ENCODE data around the gene MTPN.

GRCh38 chr7:135910393-135911036 lies 66.6 kb downstream of the MTPN start:
- TF ChIP-seq CTCF (IDR thresholded peaks at IDR 0.05) (no peak), POLR2A (IDR thresholded peaks at IDR 0.05) (no peak), EP300 (IDR thresholded peaks at IDR 0.05) (no peak)

Measured in ovary (tissue), 3 donors.